ENCODE measurements around the gene LRP3.
"Not testable (repeated sequence)": the region's sequence is repeated elsewhere in the genome, so short reads cannot be mapped to it uniquely, and the experiment has no call there.

GRCh38 chr19:33166037-33166436, 28.1 kb upstream of the LRP3 start:
- not testable (repeated sequence) for TF ChIP-seq CTCF (IDR thresholded peaks at IDR 0.05 in 2 of 3, conservative IDR thresholded peaks at IDR 0.05 in 1 of 3; ENCODE audit: borderline replicate concordance in 1 of 3, insufficient read depth in 1 of 3, low read depth in 2 of 3, low read length in 2 of 3); ELF1 (IDR thresholded peaks at IDR 0.05; ENCODE audit: borderline replicate concordance, low read depth)

Measured in HCT116 (cell line).